HG03432 (cell line): ENCODE results near the gene CCDC117.
"Not testable (repeated sequence)": the region's sequence is repeated elsewhere in the genome, so short reads cannot be mapped to it uniquely, and the experiment has no call there.

Experiments used
- ATAC-seq: cut with Tn5 transposase; IDR thresholded peaks from one replicate; pipeline ENCODE4 v1.9.1; 2021; ENCODE audit warnings: mild to moderate bottlenecking, moderate library complexity; ENCODE audit not compliant: unreplicated experiment

Gene CCDC117

GRCh38 chr22:28800308-28801041 is 28.0 kb downstream of the CCDC117 start, which contains the start of gene XBP1:
XBP1 (minus strand) TSS chr22:28800569.
- ATAC-seq: peak; percentile 88

- ATAC-seq: no peak
These were observed 29.5 kb downstream of the CCDC117 start for GRCh38 chr22:28801845-28802594.

- ATAC-seq: no peak
These were observed 30.2 kb downstream of the CCDC117 start for GRCh38 chr22:28802595-28803123.

- ATAC-seq: not testable (repeated sequence)
These were observed 32.9 kb downstream of the CCDC117 start for GRCh38 chr22:28805426-28805825.

- ATAC-seq: no peak
These were observed 36.3 kb downstream of the CCDC117 start for GRCh38 chr22:28808716-28809355.

GRCh38 chr22:28810821-28811491 is 38.5 kb downstream of the CCDC117 start:
- no peak for ATAC-seq

- ATAC-seq: no peak
These were observed 40.0 kb downstream of the CCDC117 start for GRCh38 chr22:28812516-28812915.

GRCh38 chr22:28813772-28814518 is 41.5 kb downstream of the CCDC117 start:
- no peak for ATAC-seq

GRCh38 chr22:28815111-28815510 is 42.6 kb downstream of the CCDC117 start:
- no peak for ATAC-seq

- no peak for ATAC-seq
These were observed 43.2 kb downstream of the CCDC117 start for GRCh38 chr22:28815729-28816128.

- no peak for ATAC-seq
These were observed 44.6 kb downstream of the CCDC117 start for GRCh38 chr22:28817064-28817463.

GRCh38 chr22:28817919-28818859 is 45.7 kb downstream of the CCDC117 start:
- ATAC-seq: no peak

- ATAC-seq: peak; percentile 52
These were observed 47.0 kb downstream of the CCDC117 start for GRCh38 chr22:28819253-28820096.

GRCh38 chr22:28820885-28821284 is 48.4 kb downstream of the CCDC117 start:
- no peak for ATAC-seq

- no peak for ATAC-seq
These were observed 49.0 kb downstream of the CCDC117 start for GRCh38 chr22:28821452-28821851.

GRCh38 chr22:28822930-28823551 is 50.5 kb downstream of the CCDC117 start:
- no peak for ATAC-seq

- not testable (repeated sequence) for ATAC-seq
These were observed 52.0 kb downstream of the CCDC117 start for GRCh38 chr22:28824455-28824854.

- not testable (repeated sequence) for ATAC-seq
These were observed 53.9 kb downstream of the CCDC117 start for GRCh38 chr22:28826430-28826829.
